Erythroblast (primary cell): ENCODE results near the gene INPP5K.

ENCODE experiments used
- GATA1 ChIP-seq: IDR thresholded peaks from 2 replicates; pipeline ENCODE4 v1.6.1; 2011; ENCODE audit warnings: low read depth, mild to moderate bottlenecking, control low read depth, low read length, moderate library complexity
- POLR2A ChIP-seq: IDR thresholded peaks from 2 replicates; pipeline ENCODE4 v1.6.1; 2011; ENCODE audit warnings: mild to moderate bottlenecking, low read length

- TF ChIP-seq POLR2A (no peak), GATA1 (no peak)
These were observed 5.1 kb downstream of the INPP5K start for GRCh38 chr17:1511290-1511689.
